Erythroblast (primary cell): ENCODE measurements around the gene ALDH1B1.

Experiments
- GATA1 ChIP-seq: IDR thresholded peaks from 2 replicates; pipeline ENCODE4 v1.6.1; 2011; ENCODE audit warnings: low read depth, mild to moderate bottlenecking, control low read depth, low read length, moderate library complexity
- POLR2A ChIP-seq: IDR thresholded peaks from 2 replicates; pipeline ENCODE4 v1.6.1; 2011; ENCODE audit warnings: mild to moderate bottlenecking, low read length

DNA sequence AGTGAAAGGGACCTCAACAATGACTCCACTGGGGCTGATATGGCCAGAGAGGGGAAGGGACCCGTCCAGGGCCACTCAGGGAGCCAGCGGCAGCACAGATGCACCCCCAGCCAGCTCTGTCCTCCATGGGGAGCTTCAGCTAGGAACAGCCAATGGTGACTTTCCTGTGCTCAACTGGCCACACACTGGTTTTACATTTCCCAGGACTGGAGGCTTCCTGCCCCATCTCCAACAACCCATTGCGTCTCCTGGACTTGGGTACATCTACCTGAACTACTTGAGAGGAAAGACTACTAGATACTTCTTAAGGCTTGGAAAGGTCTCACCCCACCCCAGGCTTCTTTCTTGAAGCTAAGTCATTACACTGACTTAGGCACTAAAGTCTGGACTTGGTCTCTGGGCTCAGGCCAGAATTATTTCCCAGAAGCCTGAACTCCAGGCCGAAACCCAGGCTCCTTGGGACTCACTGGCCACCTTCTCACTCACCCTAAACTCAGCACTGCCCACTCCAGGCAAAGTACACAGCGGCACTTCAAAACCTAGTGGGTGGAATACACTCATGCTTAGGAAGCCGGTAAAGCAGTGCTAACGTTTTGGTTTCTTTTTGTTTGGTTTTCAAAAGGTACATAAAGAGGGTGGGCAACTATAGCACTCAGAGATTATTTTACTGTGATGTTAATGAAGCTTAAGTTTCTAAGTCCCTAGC is 30.2 kb downstream of the ALDH1B1 start:
- no peak for TF ChIP-seq POLR2A
- no peak for TF ChIP-seq GATA1
